GM18519 (cell line): ENCODE measurements around the gene EXOC3L2.
A peak's percentile ranks its signal among the peaks of the same experiment; 100 is the strongest.

Source experiments
- ATAC-seq: cut with Tn5 transposase; IDR thresholded peaks from one replicate; pipeline ENCODE4 v1.9.1; 2021; ENCODE audit warnings: mild to moderate bottlenecking, moderate library complexity; ENCODE audit not compliant: unreplicated experiment, low FRiP score

Gene EXOC3L2

DNA sequence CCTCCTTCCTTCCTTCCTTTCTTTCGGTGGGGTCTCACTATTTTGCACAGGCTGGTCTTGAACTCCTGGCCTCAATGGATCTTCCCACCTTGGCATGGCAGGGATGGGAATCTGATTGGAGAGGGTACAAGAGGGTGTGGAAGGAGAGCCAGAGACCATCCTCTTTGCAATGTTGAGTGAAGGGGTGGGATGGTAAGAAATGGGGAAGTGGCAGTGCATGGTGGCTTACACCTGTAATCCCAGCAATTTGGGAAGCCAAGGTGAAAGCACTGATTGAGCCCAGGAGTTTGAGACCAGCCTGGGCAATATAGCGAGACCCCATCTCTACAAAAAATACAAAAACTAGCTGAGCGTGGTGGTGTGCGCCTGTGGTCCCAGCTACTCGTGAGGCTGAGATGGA is 61.1 kb downstream of the EXOC3L2 start:
- no peak for ATAC-seq

DNA sequence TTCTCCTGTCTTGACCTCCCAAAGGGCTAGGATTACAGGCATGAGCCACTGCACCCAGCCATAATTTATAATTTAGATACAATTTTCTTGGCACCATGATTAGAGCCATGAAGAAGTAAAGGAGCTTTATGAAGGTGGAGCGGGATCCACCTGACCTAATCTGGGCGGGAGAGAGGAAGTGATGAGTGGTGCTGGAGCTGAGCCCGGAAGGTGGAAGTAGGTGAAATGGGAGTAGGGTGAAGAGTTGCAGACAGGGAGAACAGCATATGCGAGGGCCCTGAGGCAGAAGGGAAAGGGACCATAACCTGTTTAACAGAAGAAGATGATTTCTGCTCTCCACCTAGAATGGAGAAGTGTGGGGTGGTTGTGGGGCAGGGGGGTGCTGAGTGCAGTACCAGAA is 62.4 kb downstream of the EXOC3L2 start:
- no peak for ATAC-seq

DNA sequence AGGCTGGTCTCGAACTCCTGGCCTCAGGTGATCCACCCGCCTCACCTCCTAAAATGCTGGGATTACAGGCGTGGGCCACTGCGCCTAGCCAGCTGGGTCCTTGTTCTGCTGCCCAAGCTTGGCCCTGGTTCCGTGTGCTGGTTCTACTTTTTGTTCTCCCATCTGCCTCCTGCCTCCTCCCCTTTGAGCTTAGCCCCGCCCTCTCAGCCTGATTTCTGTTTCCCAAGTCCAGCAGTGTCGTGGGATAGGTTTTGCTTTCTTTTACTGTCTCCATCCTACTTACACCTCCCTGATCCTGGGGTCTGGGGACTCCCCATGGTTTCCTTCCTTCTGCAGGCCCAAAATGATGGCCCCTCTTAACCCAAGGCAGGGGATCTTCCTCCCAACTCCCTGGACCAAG is 64.3 kb downstream of the EXOC3L2 start:
- no peak for ATAC-seq

DNA sequence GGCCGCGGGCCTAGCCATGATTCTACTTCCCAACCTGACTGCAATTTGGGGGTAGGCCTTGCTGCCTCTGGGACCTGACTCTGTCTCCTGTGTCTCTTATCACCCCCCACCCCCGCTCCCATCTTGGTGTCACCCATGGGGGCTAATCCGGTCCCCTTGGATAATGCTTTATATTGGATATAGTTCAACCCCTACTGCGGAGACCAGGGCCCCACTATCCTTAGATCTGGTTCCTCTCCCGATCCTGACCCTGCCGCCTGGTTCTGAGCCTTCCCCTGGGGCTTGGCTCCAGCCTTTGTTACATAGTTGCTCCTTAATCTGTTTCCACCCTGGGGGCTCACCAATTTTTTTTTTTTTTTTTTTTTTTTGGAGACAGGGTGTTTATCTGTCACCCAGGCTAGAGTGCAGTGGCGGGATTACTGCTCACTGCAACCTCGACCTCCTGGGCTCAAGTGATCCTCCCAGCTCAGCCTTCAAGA is 65.3 kb downstream of the EXOC3L2 start:
- ATAC-seq, result no peak

DNA sequence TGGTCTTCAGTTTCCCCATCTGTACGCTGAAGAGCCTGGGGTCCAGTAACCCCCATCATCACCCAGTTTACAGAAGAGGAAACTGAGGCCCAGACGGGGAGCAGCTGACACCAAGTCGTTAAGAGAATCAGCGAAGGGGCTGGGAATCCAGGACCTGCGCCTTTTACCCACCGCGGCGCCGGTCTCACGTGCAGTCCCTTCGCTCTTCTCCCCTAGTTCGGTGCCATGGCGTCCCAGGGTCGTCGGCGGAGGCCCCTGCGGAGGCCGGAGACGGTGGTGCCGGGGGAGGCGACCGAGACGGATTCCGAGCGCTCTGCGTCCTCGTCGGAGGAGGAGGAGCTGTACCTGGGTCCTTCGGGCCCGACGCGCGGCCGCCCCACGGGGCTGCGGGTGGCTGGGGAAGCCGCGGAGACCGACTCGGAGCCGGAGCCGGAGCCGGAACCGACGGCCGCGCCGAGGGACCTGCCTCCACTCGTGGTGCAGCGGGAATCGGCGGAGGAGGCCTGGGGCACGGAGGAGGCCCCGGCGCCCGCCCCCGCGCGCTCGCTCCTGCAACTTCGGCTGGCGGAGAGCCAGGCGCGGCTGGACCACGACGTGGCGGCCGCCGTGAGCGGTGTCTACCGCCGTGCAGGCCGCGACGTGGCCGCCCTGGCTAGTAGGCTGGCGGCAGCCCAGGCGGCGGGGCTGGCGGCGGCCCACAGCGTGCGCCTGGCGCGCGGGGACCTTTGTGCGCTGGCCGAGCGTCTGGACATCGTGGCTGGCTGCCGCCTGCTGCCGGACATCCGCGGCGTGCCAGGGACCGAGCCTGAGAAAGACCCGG is 65.9 kb downstream of the EXOC3L2 start:
- no peak for ATAC-seq

DNA sequence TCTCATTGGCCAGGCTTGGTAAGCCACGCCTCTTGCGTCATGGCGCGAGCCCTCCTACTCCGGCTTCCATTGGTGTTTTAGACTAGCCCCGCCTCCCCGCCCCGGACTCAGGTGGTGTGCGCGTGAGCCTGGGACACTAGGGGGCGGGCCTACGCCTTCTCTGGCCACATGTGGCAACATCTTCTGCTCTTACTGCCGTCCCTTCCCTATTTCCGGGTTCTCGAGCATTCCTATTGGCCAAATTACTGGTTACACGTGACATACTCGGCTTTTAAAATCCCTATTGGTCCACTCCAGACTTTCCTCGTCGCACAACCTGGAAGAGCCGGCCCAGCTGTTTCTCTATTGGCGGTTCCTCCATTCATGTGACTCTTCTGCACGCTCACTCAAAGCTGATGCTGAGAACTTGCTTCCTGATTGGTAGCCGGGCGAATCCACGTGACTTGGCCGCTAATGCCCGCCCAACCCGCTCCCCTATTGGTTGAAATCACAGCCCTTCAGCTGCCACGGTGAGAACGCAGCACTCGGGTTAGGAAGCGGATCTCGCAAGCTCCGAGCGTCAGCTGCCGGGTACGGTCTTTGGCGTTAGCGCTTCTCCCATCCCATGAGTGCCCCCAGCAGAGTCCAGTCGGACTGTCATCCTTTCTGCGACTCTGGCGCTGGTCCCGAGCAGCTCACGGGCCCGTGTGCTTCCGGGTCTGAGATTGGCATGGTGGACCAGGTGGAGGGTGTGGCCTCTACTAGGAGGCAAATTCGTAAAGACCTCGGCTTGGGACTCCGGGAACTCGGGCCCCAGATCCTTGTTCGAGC is 66.7 kb downstream of the EXOC3L2 start, which contains the start of gene BLOC1S3:
TSS of gene BLOC1S3 (plus strand) at position 523 of the 810 bp plus-strand sequence. CDS start 513 bp downstream, outside the sequence.
- peak; percentile 63 for ATAC-seq

DNA sequence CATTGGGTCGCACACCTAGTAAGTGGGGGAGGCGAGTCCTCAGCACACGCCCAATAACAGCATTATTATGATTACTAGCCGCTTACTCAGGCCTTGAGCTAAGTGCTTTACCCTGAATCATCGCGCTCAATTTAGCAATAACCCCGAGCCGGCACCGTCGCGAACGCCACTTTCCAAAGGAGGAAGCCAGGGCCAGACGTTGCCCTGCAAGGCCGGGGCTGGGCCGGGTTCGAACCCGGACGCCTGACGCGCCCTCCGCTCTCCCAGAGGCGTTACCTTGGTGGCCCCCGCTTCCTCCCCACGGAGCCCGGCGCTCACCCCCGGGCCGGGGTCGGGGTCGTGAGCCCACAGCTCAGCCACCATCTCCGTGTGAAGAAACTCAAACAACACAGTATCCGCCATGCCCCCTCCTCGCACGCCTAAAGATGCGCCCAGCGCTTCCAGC is 67.4 kb downstream of the EXOC3L2 start, which contains the start of gene TRAPPC6A:
TSS of gene TRAPPC6A (minus strand) at position 421 of the 445 bp plus-strand sequence. CDS start at position 402, 19 bp downstream.
- no peak for ATAC-seq

DNA sequence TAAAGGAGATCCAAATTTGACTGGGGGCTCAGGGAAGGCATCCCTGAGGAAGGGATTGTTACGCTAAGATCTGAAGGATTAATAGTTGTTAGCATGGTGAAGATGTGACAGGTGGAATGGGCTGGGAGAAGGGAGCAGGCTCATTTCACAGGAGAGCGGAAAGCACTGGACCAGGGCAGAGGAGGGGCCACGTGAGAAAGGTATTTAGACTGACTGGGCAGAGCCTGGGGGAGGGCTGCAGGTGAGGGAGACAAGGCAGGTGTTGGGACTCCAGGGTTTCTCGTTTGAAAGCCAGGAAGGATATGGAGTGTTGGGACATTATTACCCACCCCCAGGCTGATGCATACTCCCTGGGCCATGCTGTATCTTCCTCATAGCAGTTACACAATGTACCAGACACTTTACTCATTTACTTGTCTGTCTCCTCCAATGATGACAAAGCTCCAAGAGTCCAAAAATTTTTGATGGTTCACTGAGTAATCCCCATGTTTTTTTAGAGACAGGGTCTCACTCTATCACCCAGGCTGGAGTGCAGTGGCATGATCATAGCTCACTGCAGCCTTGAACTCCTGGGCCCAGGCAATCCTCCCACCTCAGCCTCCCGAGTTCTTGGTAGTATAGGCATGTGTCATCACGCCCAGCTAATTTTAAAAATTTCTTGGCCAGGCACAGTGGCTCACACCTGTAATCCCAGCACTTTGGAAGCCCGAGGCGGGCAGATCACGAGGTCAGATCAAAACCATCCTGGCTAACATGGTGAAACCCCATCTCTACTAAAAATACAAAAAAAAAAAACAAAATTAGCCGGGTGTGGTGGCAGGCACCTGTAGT is 69.5 kb downstream of the EXOC3L2 start:
- ATAC-seq, result no peak

DNA sequence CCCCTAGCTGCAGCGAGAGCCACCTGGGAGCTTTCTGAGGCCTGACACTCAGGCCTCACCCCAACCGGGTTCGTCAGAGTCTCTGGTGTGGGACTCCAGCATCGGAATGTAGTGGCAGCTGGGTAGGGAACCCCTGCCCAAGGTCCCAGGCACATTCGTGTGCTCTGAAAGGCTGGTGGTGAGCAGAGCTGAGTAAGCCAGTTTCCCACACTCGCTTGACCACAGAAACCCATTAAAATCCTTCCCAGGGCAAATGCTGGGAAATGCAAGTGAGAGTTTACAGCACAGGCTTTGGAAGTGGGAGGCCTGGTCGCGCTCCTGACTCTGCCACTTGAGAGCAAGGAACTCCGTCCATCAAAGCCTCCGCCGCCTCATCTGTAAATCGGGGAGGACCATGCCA is 71.4 kb downstream of the EXOC3L2 start:
- no peak for ATAC-seq

DNA sequence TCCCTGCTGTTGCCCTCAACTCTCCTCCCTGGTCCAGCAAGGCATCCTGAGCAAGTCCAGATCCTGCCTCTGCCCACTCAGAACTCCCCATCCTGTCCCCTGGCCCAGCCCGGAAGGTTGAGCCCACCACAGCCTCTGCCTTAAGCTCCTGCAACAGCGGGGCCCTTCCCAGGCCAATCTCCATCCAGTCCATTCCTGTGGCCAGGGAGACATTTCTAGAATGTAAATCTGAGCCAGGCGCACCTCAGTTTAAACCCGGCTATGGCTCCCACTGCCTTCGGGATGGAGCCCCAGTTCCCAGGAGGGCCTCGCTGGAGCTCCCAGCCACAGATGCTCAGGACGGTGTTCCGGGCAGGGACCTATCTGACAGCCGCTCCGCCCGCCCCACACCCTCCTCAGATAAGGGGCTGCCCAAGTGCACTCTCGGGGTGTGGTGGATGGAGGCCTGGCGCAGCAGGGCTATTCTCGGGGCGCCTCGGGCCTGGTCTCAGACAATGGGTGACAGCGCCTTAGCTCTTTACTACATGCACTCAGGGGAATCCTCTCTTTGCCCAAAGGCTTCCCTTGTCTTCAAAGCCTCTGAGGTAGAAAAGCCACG is 72.5 kb downstream of the EXOC3L2 start:
- ATAC-seq, result no peak

DNA sequence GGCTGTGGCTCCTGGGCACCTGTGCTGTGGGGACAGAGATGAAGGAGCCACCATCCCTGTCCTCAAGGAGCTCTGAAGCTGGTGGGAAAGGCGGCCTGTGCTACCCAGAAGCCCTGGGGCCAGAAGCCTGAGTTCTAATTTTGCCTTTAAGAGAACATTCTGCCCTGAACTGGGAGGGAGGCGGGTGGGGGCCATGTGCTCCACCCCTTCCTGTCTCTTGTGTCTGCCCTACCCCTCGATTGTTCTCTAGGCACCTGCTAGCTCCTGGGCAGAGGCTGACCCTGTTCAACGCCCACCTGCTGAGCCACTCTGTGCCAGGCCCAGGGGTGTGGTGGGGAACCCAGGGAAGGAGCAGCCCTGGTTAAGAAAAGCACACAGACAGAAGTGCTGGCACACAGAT is 73.0 kb downstream of the EXOC3L2 start:
- ATAC-seq, result no peak

DNA sequence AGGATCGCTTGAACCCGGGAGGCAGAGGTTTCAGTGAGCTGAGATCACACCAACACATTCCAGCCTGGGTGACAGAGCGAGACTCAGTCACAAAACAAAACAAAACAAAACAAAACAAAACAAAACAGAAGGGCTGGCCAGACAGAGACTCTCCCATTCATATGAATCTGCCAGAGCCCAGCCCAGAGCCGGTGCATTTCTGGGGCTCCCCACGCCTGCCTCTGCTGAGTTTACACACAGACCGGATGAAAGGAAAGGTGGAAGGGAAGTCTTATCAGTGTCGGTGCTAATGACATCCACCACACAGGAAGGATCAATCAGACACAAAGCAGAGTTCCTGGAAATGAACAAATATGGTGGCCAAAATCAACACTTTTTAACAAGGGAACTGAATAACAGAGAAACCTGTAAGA is 74.0 kb downstream of the EXOC3L2 start:
- no peak for ATAC-seq

DNA sequence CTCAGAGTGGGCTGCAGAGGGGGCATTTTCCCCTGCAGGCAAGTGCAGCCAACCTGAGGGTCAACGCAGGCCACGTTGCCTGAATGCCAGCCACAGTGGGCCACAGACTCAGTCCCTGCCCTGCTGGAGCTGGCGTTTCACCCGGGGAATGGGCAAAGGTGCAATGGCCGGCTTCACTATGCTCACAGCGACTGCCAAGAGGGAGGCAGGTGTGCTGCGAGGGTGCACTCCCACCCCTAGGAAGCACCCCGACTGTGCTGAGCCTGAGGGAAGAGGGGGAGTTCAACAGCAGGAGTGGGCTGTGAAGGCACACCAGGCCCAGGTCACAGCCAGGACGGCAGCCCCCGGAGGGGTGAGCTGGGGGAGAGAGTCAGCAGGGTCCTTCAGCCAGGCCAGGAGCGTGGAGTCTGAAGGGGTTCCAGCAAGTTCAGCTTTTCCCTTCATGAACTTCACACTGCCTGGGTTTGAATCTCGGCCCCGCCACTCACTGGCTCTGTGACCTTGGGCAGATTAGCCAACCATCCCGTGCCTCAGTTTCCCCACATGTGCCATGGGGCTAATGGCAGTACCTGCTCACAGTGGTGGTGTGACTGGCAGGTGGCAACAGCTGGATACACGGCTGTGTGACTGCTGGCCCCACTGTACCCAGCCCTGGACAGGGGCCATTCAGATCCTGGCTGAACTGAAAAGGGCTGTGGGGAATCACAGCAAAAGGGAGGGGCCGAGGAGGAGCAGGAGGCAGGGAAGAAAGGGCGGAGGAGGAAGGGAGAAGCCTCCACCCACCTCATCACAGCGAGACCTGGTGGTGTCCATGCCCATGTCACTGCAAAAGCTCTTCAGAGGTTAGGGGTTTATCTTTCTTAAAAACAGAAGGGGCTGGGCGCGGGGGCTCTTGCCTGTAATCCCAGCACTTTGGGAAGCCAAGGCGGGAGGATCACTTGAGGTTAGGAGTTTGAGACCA is 74.8 kb downstream of the EXOC3L2 start:
- no peak for ATAC-seq

DNA sequence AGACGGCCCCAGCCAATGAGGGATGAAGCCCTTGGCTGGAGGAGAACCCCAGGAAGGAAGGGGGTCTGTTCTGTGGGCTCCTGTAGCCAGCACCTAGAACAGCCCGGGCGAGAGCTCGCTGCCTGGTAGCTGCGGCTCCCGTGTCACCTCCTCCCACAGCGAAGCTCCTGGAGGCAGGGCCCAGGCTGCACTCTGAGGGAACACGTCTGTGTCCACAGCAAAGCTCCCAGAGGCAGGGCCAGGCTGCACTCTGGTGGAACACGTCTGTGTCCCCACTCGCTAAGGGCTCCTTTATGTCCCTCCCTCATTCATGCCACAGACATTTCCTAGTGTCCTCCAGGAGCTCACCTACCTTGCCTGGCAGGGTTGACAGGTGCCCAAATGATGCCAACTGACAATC is 75.6 kb downstream of the EXOC3L2 start:
- ATAC-seq, result no peak

DNA sequence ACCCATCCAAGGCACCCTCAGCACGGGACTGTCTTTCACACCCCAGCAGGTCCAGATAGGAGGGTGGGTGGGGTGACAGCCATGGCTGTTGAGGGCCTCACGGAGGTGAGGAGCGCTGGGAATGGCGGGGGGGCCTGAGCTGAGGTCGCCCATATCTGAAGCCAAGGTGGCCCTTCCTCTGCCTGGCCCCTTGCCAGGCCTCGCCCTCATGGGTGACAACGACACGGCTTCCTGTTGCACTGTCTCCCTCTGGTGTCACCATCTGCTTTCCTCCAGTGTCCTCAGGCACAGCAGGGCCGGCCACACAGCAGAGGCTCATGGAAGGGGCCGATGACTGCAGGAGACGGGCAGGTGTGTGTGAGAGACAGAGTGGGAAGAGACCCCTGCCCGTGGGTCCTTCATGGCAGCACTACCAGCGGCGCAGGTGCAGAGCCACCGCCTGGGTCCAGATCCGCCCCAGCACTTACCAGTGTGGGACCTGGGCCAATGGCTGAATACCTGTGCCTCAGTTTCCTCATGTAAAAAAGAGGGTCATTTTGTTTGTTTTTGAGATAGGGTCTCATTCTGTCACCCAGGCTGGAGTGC is 76.3 kb downstream of the EXOC3L2 start:
- no peak for ATAC-seq

DNA sequence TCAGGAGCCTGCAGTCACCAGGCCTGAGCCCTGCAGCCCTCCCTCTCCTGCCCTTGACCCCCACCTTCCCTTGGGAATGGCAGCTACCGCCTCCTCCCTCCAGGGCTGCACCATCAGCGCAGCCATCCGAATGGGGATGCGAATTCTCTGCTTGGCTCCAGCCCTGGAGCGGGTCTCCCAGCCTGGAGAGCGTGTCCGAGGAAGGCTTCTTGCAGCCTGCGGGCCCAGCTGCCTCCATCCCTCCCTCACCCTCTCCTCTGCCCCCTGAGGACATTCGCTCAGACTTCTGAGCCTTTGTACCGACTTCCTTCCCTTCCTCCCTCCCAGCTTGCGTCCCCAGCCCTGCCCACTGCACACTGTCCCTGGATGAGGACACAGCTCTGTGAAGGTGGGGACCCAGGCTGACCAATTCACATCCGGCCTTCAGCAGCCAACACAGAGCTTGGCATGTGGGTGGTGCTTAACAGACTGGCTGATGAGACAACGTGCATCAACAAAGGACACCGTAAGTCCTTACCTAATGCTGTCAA is 78.4 kb downstream of the EXOC3L2 start:
- ATAC-seq, result no peak

DNA sequence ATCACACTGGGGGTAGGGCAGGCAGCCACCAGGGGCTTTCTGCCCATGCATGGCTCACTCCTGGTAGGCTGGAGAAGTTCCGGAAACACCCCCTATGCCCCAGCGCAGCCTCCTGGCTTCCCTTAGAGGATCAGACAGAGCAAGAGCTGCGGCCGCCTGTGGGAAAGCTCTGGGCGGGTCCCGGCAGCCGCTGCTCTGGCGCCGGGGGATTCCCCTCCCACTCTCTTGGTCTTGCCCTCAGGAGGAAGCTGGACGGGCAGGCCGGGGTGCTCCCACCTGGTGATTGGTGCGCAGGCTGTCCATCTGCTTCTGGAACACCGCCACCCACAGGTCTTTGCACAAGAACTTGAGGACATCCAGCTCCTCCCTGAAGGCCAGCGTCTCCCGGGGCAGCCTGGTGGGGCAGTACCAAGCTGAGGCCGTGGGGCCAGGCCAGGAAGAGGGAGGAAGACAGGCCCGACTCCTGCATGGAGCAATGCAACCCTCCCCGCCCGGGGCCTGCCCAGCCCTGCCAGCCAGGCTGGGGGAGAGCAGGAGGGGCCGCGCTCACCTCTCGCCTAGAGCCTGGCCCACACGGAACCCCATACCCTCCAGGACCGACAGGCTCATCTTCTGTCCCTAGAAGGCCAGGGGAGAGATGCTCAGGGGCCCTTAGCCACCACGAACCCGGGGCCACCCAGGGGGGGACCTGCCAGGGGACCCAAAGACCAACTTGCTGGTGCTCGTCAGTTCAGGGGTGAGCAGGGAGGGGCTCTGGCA is 80.5 kb downstream of the EXOC3L2 start:
- no peak for ATAC-seq
